AG10803 (cell line): ENCODE data around the gene LCE3A.
"Not testable (repeated sequence)": the region's sequence is repeated elsewhere in the genome, so short reads cannot be mapped to it uniquely, and the experiment has no call there.

Experiments
- DNase-seq: peaks from one replicate; pipeline ENCODE4 v3.0.0; 2010; ENCODE audit warnings: low read depth
- H3K4me3 ChIP-seq: 2 replicates; pipeline ENCODE4 v1.5.1; 2011; ENCODE audit warnings: mild to moderate bottlenecking, low read length, control low read depth
- CTCF ChIP-seq: conservative IDR thresholded peaks from 2 replicates; pipeline ENCODE4 v1.5.1; 2011; ENCODE audit warnings: mild to moderate bottlenecking, low read length, control low read depth, inconsistent platforms

The LCE3A gene

GRCh38 chr1:152622803-152623202 lies at the start of gene LCE3A:
TSS of gene LCE3A (minus strand) at chr1:152623103. CDS start at chr1:152623103, 0 bp downstream.
- no peak within 1 kb of the TSS for H3K4me3 ChIP-seq
- DNase-seq, result no peak
- TF ChIP-seq CTCF, result no peak

- no peak for DNase-seq
- H3K4me3 ChIP-seq, result no peak overlapping the region
- TF ChIP-seq CTCF, result no peak
Measured at GRCh38 chr1:152667648-152668047, 44.7 kb upstream of the LCE3A start.

GRCh38 chr1:152666171-152666570 lies 43.3 kb upstream of the LCE3A start:
- DNase-seq, H3K4me3 ChIP-seq: not testable (repeated sequence)

GRCh38 chr1:152663098-152663497 lies 40.2 kb upstream of the LCE3A start, which contains the start of gene LCE2D:
TSS of gene LCE2D (plus strand) at chr1:152663380. CDS start at chr1:152664106, 726 bp downstream.
- no peak for TF ChIP-seq CTCF
- DNase-seq, result no peak
- no peak within 1 kb of the TSS for H3K4me3 ChIP-seq

GRCh38 chr1:152658649-152659048 lies 35.7 kb upstream of the LCE3A start:
- TF ChIP-seq CTCF, result no peak

GRCh38 chr1:152657677-152658076 lies 34.8 kb upstream of the LCE3A start:
- no peak for DNase-seq
- no peak for TF ChIP-seq CTCF
- H3K4me3 ChIP-seq, result no peak overlapping the region

More at GRCh38 chr1:152658649-152659048, 35.7 kb upstream of the LCE3A start:
- no peak overlapping the region for H3K4me3 ChIP-seq
- no peak for DNase-seq

- no peak for TF ChIP-seq CTCF
- DNase-seq, result no peak
- no peak overlapping the region for H3K4me3 ChIP-seq
Measured at GRCh38 chr1:152656459-152656858, 33.6 kb upstream of the LCE3A start.

GRCh38 chr1:152654110-152654509 lies 31.2 kb upstream of the LCE3A start:
- TF ChIP-seq CTCF, result peak; percentile 76
- H3K4me3 ChIP-seq, result no peak overlapping the region
- peak; percentile 50 for DNase-seq
